HCT116 (cell line): Measurements from ENCODE around the gene GNA15. TPM values are rescaled to one million over a fixed set of nuclear protein-coding genes. Genes with fewer than 3 reads are reported as not detected.

ENCODE experiments used
- ATAC-seq: fragments of 200-7000 bp; cut with Tn5 transposase; 2 replicates; pipeline ENCODE4 v1.9.1; 2020; ENCODE audit warnings: mild to moderate bottlenecking, moderate library complexity
- BruUV-seq: library from RNA; stranded (reverse); fragments of 400-500 nt; replicated peaks from 2 replicates; lab custom pipeline; 2021; lab: Mats Ljungman, UMichigan
- CTCF ChIA-PET: fragments of 300-600 bp; sonication (Branson Sonifier 250); formaldehyde crosslinking; loops from one replicate; lab custom pipeline; 2021; ENCODE audit warnings: antibody characterized with exemption; lab: Charles Lee
- POLR2A ChIA-PET: fragments of 300-600, 350-600 bp; sonication (Branson Sonifier 250); formaldehyde crosslinking; loops from one replicate; lab custom pipeline; 2021; ENCODE audit warnings: antibody characterized with exemption; lab: Charles Lee
- RAD21 ChIA-PET, 2 experiments: fragments of 300-600 bp; sonication (Branson Sonifier 250); formaldehyde crosslinking; loops; one replicate each; lab custom pipeline; 2023; ENCODE audit warnings: low total read pairs in 2 of 2; ENCODE audit not compliant: uncharacterized antibody in 2 of 2, unreplicated experiment in 2 of 2, low non-redundant PET in 1 of 2; lab: Charles Lee
- DNase-seq: peaks from one replicate; pipeline ENCODE4 v3.0.0-alpha.2; 2010; ENCODE audit warnings: low read depth, low spot score
- H2AFZ ChIP-seq: fragments of 200-600 bp; shearing (Covaris generic), sonication (generic); 2 replicates; pipeline ENCODE4 v1.6.1; 2017; ENCODE audit warnings: low read depth, mixed run types, mixed read lengths, antibody characterized with exemption, low read length; ENCODE audit not compliant: poor library complexity, severe bottlenecking
- H3K27ac ChIP-seq: 2 replicates; pipeline ENCODE4 v1.5.1; 2012; ENCODE audit warnings: low read depth, low read length
- H3K27me3 ChIP-seq: fragments of 200-600 bp; sonication (generic); 2 replicates; pipeline ENCODE4 v1.6.1; 2016; ENCODE audit warnings: mixed run types, low read length, mixed read lengths; ENCODE audit not compliant: insufficient read depth
- H3K36me3 ChIP-seq, 2 experiments: fragments of 200-500 bp in 1 of 2; fragments of 200-600 bp in 1 of 2; sonication (Bioruptor generic) in 1 of 2; sonication (generic) in 1 of 2; 2 replicates each; pipeline versions ENCODE4 v1.5.1 to v1.6.1; 2014 to 2016; ENCODE audit warnings: low read length in 2 of 2, inconsistent platforms in 1 of 2, mixed read lengths in 1 of 2, mixed run types in 1 of 2; ENCODE audit not compliant: insufficient read depth in 2 of 2, control insufficient read depth in 1 of 2
- H3K4me1 ChIP-seq, 2 experiments: fragments of 200-600 bp in 1 of 2; sonication (generic) in 1 of 2; 2 replicates each; pipeline versions ENCODE4 v1.5.1 to v1.6.1; 2012 to 2017; ENCODE audit warnings: low read length in 2 of 2, inconsistent platforms in 1 of 2, mild to moderate bottlenecking in 1 of 2, mixed read lengths in 1 of 2, mixed run types in 1 of 2, moderate library complexity in 1 of 2; ENCODE audit not compliant: insufficient read depth in 2 of 2, control insufficient read depth in 1 of 2
- H3K4me2 ChIP-seq: fragments of 200-600 bp; sonication (generic); 2 replicates; pipeline ENCODE4 v1.6.1; 2017; ENCODE audit warnings: mixed run types, low read length, mixed read lengths
- H3K4me3 ChIP-seq, 2 experiments: fragments of 200-600 bp in 1 of 2; sonication (generic) in 1 of 2; replicated peaks in 1 of 2; 2 replicates each; pipeline ENCODE4 v1.5.1; 2011 to 2016; ENCODE audit warnings: low read length in 2 of 2, control low read depth in 1 of 2, low read depth in 1 of 2, mild to moderate bottlenecking in 1 of 2, mixed read lengths in 1 of 2, mixed run types in 1 of 2
- H3K79me2 ChIP-seq: fragments of 200-600 bp; sonication (generic); 2 replicates; pipeline ENCODE4 v1.6.1; 2017; ENCODE audit warnings: mild to moderate bottlenecking, mixed run types, low read length, moderate library complexity, mixed read lengths; ENCODE audit not compliant: insufficient read depth
- H3K9ac ChIP-seq: fragments of 200-600 bp; sonication (generic); 2 replicates; pipeline ENCODE4 v1.6.1; 2016; ENCODE audit warnings: low read length, mixed read lengths
- H3K9me2 ChIP-seq: fragments of 200-600 bp; sonication (generic), shearing (Covaris generic); 2 replicates; pipeline ENCODE4 v1.6.1; 2017; ENCODE audit warnings: mixed run types, mild to moderate bottlenecking, moderate library complexity; ENCODE audit not compliant: insufficient read depth
- H3K9me3 ChIP-seq, 2 experiments: fragments of 200-500 bp in 1 of 2; fragments of 200-600 bp in 1 of 2; sonication (Bioruptor generic) in 1 of 2; sonication (generic) in 1 of 2; 2 replicates each; pipeline ENCODE4 v1.6.1; 2014 to 2017; ENCODE audit warnings: low read length in 2 of 2, mixed read lengths in 2 of 2, inconsistent platforms in 1 of 2, low read depth in 1 of 2, mild to moderate bottlenecking in 1 of 2, mixed run types in 1 of 2, moderate library complexity in 1 of 2; ENCODE audit not compliant: control insufficient read depth in 1 of 2, insufficient read depth in 1 of 2
- H4K20me1 ChIP-seq: fragments of 200-600 bp; sonication (generic), shearing (Covaris generic); 2 replicates; pipeline ENCODE4 v1.6.1; 2017; ENCODE audit warnings: mixed run types, mild to moderate bottlenecking, moderate library complexity; ENCODE audit not compliant: insufficient read depth
- CBX3 ChIP-seq: IDR thresholded peaks from 2 replicates; pipeline ENCODE4 v1.6.1; 2012; ENCODE audit warnings: low read depth
- CEBPB ChIP-seq: IDR thresholded peaks from 2 replicates; pipeline ENCODE4 v1.6.1; 2012; ENCODE audit warnings: low read depth
- EGR1 ChIP-seq: IDR thresholded peaks from 2 replicates; pipeline ENCODE4 v1.6.1; 2012; ENCODE audit warnings: low read depth
- ELF1 ChIP-seq: IDR thresholded peaks from 2 replicates; pipeline ENCODE4 v1.6.1; 2012; ENCODE audit warnings: low read depth, borderline replicate concordance
- EZH2phosphoT487 ChIP-seq: fragments of 200-600 bp; IDR thresholded peaks from 2 replicates; pipeline ENCODE4 v1.6.1; 2018; ENCODE audit warnings: antibody characterized with exemption, borderline replicate concordance
- JUND ChIP-seq: IDR thresholded peaks from 2 replicates; pipeline ENCODE4 v1.6.1; 2012
- POLR2A ChIP-seq: IDR thresholded peaks from 2 replicates; pipeline ENCODE4 v1.7.0; 2011; ENCODE audit warnings: borderline replicate concordance; ENCODE audit not compliant: insufficient read depth, insufficient read length; ENCODE audit errors: extremely low read depth
- POLR2AphosphoS5 ChIP-seq: IDR thresholded peaks from 2 replicates; pipeline ENCODE4 v1.6.1; 2011; ENCODE audit warnings: mild to moderate bottlenecking, low read depth, low read length, moderate library complexity
- REST ChIP-seq: IDR thresholded peaks from 2 replicates; pipeline ENCODE4 v1.6.1; 2012; ENCODE audit warnings: low read depth
- SIN3A ChIP-seq: IDR thresholded peaks from 2 replicates; pipeline ENCODE4 v1.6.1; 2012; ENCODE audit warnings: low read depth
- SRF ChIP-seq: IDR thresholded peaks from 2 replicates; pipeline ENCODE4 v1.6.1; 2012; ENCODE audit warnings: low read depth
- TCF7L2 ChIP-seq: IDR thresholded peaks from 2 replicates; pipeline ENCODE4 v1.7.0; 2011; ENCODE audit warnings: borderline replicate concordance, inconsistent platforms; ENCODE audit not compliant: insufficient read depth, insufficient read length; ENCODE audit errors: extremely low read depth
- ZFX ChIP-seq: fragments of 450-650 bp; IDR thresholded peaks from 2 replicates; pipeline ENCODE4 v1.6.1; 2017
- ZNF274 ChIP-seq: fragments of 200-500 bp; sonication (Bioruptor generic); IDR thresholded peaks from 2 replicates; pipeline ENCODE4 v1.6.1; 2014; ENCODE audit warnings: mild to moderate bottlenecking, low read depth, low read length, inconsistent platforms
- intact Hi-C: fragments of 100-400 bp; cut with micrococcal nuclease; formaldehyde crosslinking; loops from 2 replicates; pipeline ENCODE4 v1.10.0; 2022
- total RNA-seq: library from RNA; stranded (reverse); gene quantifications from one replicate; pipeline ENCODE4 v1.2.1, GENCODE V29; 2021; ENCODE audit not compliant: unreplicated experiment
- TF ChIP-seq, protein P1 (sequence below): IDR thresholded peaks from 2 replicates; pipeline ENCODE4 v1.6.1; 2012
- TF ChIP-seq, protein P2 (sequence below), 3 experiments: fragments of 200-600 bp in 1 of 3; sonication (generic) in 1 of 3; IDR thresholded peaks in 2 of 3; conservative IDR thresholded peaks in 1 of 3; 2 replicates each; pipeline ENCODE4 v1.5.1; 2012 to 2017; ENCODE audit warnings: low read depth in 2 of 3, low read length in 2 of 3, antibody characterized with exemption in 1 of 3, borderline replicate concordance in 1 of 3, control low read depth in 1 of 3, mild to moderate bottlenecking in 1 of 3, mixed read lengths in 1 of 3, mixed run types in 1 of 3, moderate library complexity in 1 of 3; ENCODE audit not compliant: insufficient read depth in 1 of 3

The GNA15 gene
- total RNA-seq, 1 experiment from 2014 or later, result 1.5 TPM

DNA sequence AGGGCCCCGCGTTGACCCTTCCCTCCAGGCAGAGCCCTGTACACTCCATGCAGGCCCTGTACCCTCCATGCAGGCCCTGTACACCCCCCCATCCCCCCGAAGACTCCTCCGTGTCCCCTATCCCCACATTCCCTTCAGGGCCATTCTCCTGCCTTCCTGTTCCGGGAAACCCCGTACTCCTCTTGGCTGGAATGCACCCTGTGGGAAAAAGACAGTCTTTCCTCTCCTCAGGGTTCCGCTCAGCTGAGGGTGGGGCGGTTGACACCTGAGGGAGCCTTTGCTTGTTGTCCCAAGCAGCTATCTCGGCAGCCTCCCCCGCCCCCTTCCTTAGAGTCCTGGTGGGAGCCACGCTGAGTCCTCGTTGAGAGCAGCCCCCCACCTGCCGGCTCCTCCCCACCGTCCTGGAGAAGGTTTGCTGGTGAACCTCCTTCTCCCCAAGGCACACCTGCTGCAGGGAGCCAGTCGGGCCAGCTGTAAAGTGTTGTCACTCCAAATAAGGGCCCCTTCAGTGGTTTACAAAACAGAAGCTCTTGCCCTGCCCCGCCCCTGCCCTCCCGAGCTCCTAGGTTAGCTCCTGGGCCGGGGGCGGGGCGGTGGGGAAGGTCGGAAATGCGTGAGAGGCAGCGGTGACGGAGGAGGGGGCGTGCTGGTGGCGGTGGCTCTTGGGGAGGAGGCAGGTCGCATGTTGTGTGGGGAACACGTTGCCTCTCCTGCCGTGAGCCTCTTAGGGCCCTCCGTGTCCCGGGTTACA is 40.2 kb upstream of the GNA15 start (continued):
- TF ChIP-seq JUND, result no peak
- TF ChIP-seq POLR2A, result no peak
- TF ChIP-seq EZH2phosphoT487, result no peak
- no peak for TF ChIP-seq POLR2AphosphoS5

- Histone ChIP-seq H3K36me3 (no peaks in the 10 kb centered on the region), H2AFZ (no peak overlapping the region), H4K20me1 (no peaks in the 10 kb centered on the region), H3K4me2 (peak overlapping the region; percentile 87), H3K4me1 (peaks cover 3 to 19% of the 10 kb centered on the region in 2 experiments; a peak in 3 of 4 replicates), H3K9ac (no peak overlapping the region), H3K9me3 (no peaks in the 10 kb centered on the region), H3K27me3 (no peaks in the 10 kb centered on the region), H3K9me2 (no peaks in the 10 kb centered on the region), H3K4me3 (no peak overlapping the region), H3K79me2 (peaks cover 69% of the 10 kb centered on the region), H3K27ac (no peak overlapping the region)
- DNase-seq, result no peak
- BruUV-seq, result TSS peak; percentile 48
- no peak for ATAC-seq
- ChIA-PET POLR2A (no interaction called here), CTCF (interaction anchor here (1.1 kb wide), 1 partner anchor 33 kb away, joined by 3 read pairs; no protein-coding TSS in a partner anchor), RAD21 (no interaction called here)
- intact Hi-C loops, result no loop called here
- no peak for TF ChIP-seq REST
- TF ChIP-seq CBX3, result no peak
- TF ChIP-seq EGR1, result no peak
- no peak for TF ChIP-seq ZFX
- no peak for TF ChIP-seq POLR2A
- TF ChIP-seq, protein P1, sequence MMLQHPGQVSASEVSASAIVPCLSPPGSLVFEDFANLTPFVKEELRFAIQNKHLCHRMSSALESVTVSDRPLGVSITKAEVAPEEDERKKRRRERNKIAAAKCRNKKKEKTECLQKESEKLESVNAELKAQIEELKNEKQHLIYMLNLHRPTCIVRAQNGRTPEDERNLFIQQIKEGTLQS, result no peak
- TF ChIP-seq TCF7L2, result no peak
- no peak for TF ChIP-seq CEBPB
- TF ChIP-seq ZNF274, result no peak
- no peak for TF ChIP-seq ELF1
- no peak for TF ChIP-seq SRF
- no peak for TF ChIP-seq SIN3A
- TF ChIP-seq, protein P2, sequence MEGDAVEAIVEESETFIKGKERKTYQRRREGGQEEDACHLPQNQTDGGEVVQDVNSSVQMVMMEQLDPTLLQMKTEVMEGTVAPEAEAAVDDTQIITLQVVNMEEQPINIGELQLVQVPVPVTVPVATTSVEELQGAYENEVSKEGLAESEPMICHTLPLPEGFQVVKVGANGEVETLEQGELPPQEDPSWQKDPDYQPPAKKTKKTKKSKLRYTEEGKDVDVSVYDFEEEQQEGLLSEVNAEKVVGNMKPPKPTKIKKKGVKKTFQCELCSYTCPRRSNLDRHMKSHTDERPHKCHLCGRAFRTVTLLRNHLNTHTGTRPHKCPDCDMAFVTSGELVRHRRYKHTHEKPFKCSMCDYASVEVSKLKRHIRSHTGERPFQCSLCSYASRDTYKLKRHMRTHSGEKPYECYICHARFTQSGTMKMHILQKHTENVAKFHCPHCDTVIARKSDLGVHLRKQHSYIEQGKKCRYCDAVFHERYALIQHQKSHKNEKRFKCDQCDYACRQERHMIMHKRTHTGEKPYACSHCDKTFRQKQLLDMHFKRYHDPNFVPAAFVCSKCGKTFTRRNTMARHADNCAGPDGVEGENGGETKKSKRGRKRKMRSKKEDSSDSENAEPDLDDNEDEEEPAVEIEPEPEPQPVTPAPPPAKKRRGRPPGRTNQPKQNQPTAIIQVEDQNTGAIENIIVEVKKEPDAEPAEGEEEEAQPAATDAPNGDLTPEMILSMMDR (IDR thresholded peaks at IDR 0.05 in 2 of 3, conservative IDR thresholded peaks at IDR 0.05 in 1 of 3; ENCODE audit: borderline replicate concordance in 1 of 3, insufficient read depth in 1 of 3, low read depth in 2 of 3, low read length in 2 of 3), result no peak
- no peak for TF ChIP-seq JUND
Observed at GRCh38 chr19:3096267-3096901, 39.4 kb upstream of the GNA15 start.
